H9 (cell line): Measurements from ENCODE around the gene PNPLA2. TPM values are rescaled to one million over a fixed set of nuclear protein-coding genes. Genes with fewer than 3 reads are reported as not detected.

Experiments used
- DNase-seq: peaks from one replicate; pipeline ENCODE4 v3.0.0-alpha.2; 2017
- H2AFZ ChIP-seq: one replicate; pipeline ENCODE4 v1.6.1; 2013; ENCODE audit warnings: mild to moderate bottlenecking, low read length, control low read depth, moderate library complexity
- H2AK5ac ChIP-seq: 2 replicates; pipeline ENCODE4 v1.6.1; 2013; ENCODE audit warnings: low read length, control low read depth, mixed read lengths; ENCODE audit not compliant: insufficient read length
- H2BK120ac ChIP-seq: one replicate; pipeline ENCODE4 v1.6.1; 2013; ENCODE audit warnings: low read depth, mild to moderate bottlenecking, low read length, control low read depth, inconsistent platforms; ENCODE audit not compliant: poor library complexity, severe bottlenecking
- H2BK12ac ChIP-seq: 2 replicates; pipeline ENCODE4 v1.6.1; 2013; ENCODE audit warnings: low read length, control low read depth, mixed read lengths, low read depth; ENCODE audit not compliant: insufficient read length
- H2BK15ac ChIP-seq: 2 replicates; pipeline ENCODE4 v1.6.1; 2013; ENCODE audit warnings: low read depth, low read length, control low read depth
- H2BK20ac ChIP-seq: one replicate; pipeline ENCODE4 v1.6.1; 2013; ENCODE audit warnings: low read depth, mild to moderate bottlenecking, low read length, control low read depth, inconsistent platforms; ENCODE audit not compliant: poor library complexity, severe bottlenecking
- H2BK5ac ChIP-seq: 2 replicates; pipeline ENCODE4 v1.6.1; 2013; ENCODE audit warnings: low read length, control low read depth, mixed read lengths; ENCODE audit not compliant: insufficient read length
- H3K14ac ChIP-seq: 2 replicates; pipeline ENCODE4 v1.6.1; 2013; ENCODE audit warnings: low read length, control low read depth; ENCODE audit not compliant: insufficient read depth
- H3K18ac ChIP-seq: 2 replicates; pipeline ENCODE4 v1.6.1; 2013; ENCODE audit warnings: low read depth, mild to moderate bottlenecking, mixed read lengths, low read length, control low read depth; ENCODE audit not compliant: insufficient read length
- H3K23ac ChIP-seq: 2 replicates; pipeline ENCODE4 v1.6.1; 2013; ENCODE audit warnings: low read length, control low read depth, mixed read lengths, low read depth; ENCODE audit not compliant: insufficient read length
- H3K23me2 ChIP-seq: 2 replicates; pipeline ENCODE4 v1.6.1; 2013; ENCODE audit warnings: low read depth, mild to moderate bottlenecking, mixed read lengths, low read length, control low read depth; ENCODE audit not compliant: insufficient read length, poor library complexity, severe bottlenecking
- H3K27ac ChIP-seq: 2 replicates; pipeline ENCODE4 v1.5.1; 2013; ENCODE audit warnings: low read length, control low read depth, mixed read lengths, low read depth; ENCODE audit not compliant: insufficient read length
- H3K27me3 ChIP-seq: 2 replicates; pipeline ENCODE4 v1.6.1; 2013; ENCODE audit warnings: low read length, control low read depth, inconsistent platforms; ENCODE audit not compliant: insufficient read depth
- H3K4ac ChIP-seq: 2 replicates; pipeline ENCODE4 v1.6.1; 2013; ENCODE audit warnings: low read depth, mild to moderate bottlenecking, control low read depth, inconsistent platforms, low read length, moderate library complexity
- H3K4me1 ChIP-seq: 2 replicates; pipeline ENCODE4 v1.6.1; 2013; ENCODE audit warnings: low read length, control low read depth, inconsistent platforms; ENCODE audit not compliant: insufficient read depth
- H3K4me2 ChIP-seq: 2 replicates; pipeline ENCODE4 v1.6.1; 2013; ENCODE audit warnings: low read length, control low read depth, mixed read lengths; ENCODE audit not compliant: insufficient read length, insufficient read depth
- H3K56ac ChIP-seq: 2 replicates; pipeline ENCODE4 v1.6.1; 2013; ENCODE audit warnings: low read depth, mild to moderate bottlenecking, mixed read lengths, low read length, control low read depth; ENCODE audit not compliant: insufficient read length
- H3K79me1 ChIP-seq: 2 replicates; pipeline ENCODE4 v1.6.1; 2013; ENCODE audit warnings: low read depth, mild to moderate bottlenecking, moderate library complexity, low read length, control low read depth, inconsistent platforms; ENCODE audit not compliant: insufficient read depth, poor library complexity, severe bottlenecking
- H3K79me2 ChIP-seq: 2 replicates; pipeline ENCODE4 v1.6.1; 2013; ENCODE audit warnings: low read length, control low read depth, inconsistent platforms; ENCODE audit not compliant: insufficient read depth
- H3K9ac ChIP-seq: 2 replicates; pipeline ENCODE4 v1.6.1; 2013; ENCODE audit warnings: low read length, control low read depth, mixed read lengths; ENCODE audit not compliant: insufficient read length; ENCODE audit errors: extremely low read depth
- H3K9me3 ChIP-seq: one replicate; pipeline ENCODE4 v1.6.1; 2013; ENCODE audit warnings: low read depth, low read length, inconsistent platforms; ENCODE audit not compliant: control insufficient read depth
- H3T11ph ChIP-seq: one replicate; pipeline ENCODE4 v1.6.1; 2013; ENCODE audit warnings: mild to moderate bottlenecking, low read length, control low read depth, inconsistent platforms
- H4K20me1 ChIP-seq: one replicate; pipeline ENCODE4 v1.6.1; 2013; ENCODE audit not compliant: control insufficient read depth, insufficient read length, insufficient read depth
- H4K5ac ChIP-seq: 2 replicates; pipeline ENCODE4 v1.6.1; 2013; ENCODE audit warnings: low read depth, mild to moderate bottlenecking, mixed read lengths, low read length, control low read depth; ENCODE audit not compliant: insufficient read length
- H4K8ac ChIP-seq: replicated peaks from 2 replicates; pipeline ENCODE4 v1.6.1; 2013; ENCODE audit warnings: low read length, control low read depth, mixed read lengths, low read depth; ENCODE audit not compliant: insufficient read length
- H4K91ac ChIP-seq: 2 replicates; pipeline ENCODE4 v1.6.1; 2013; ENCODE audit warnings: low read depth, mild to moderate bottlenecking, moderate library complexity, mixed read lengths, low read length, control low read depth; ENCODE audit not compliant: insufficient read length
- H3K27ac Mint-ChIP-seq, 3 experiments: 2 replicates in 2 of 3; 3 replicates in 1 of 3; pipeline ENCODE4 v1.8.0; 2020 to 2021; ENCODE audit warnings: mixed read lengths in 3 of 3, mild to moderate bottlenecking in 1 of 3, moderate library complexity in 1 of 3
- H3K27me3 Mint-ChIP-seq: 2 replicates; pipeline ENCODE4 v1.8.0; 2021; ENCODE audit warnings: low read depth, mild to moderate bottlenecking, moderate library complexity, mixed read lengths
- H3K36me3 Mint-ChIP-seq, 3 experiments: 2 replicates in 2 of 3; 3 replicates in 1 of 3; pipeline ENCODE4 v1.8.0; 2020 to 2021; ENCODE audit warnings: low read depth in 3 of 3, mixed read lengths in 3 of 3; ENCODE audit not compliant: insufficient read depth in 1 of 3
- H3K4me1 Mint-ChIP-seq, 2 experiments: 2 replicates each; pipeline ENCODE4 v1.8.0; 2020; ENCODE audit warnings: mixed read lengths in 2 of 2
- H3K4me3 Mint-ChIP-seq, 2 experiments: 2 replicates in 1 of 2; 3 replicates in 1 of 2; pipeline ENCODE4 v1.8.0; 2020 to 2021; ENCODE audit warnings: mild to moderate bottlenecking in 2 of 2, mixed read lengths in 2 of 2, moderate library complexity in 1 of 2
- H3K9me3 Mint-ChIP-seq, 2 experiments: 2 replicates in 1 of 2; 3 replicates in 1 of 2; pipeline ENCODE4 v1.8.0; 2020; ENCODE audit warnings: mild to moderate bottlenecking in 2 of 2, mixed read lengths in 2 of 2, moderate library complexity in 1 of 2
- CTCF ChIP-seq: fragments of 200-600 bp; sonication (generic); conservative IDR thresholded peaks from 3 replicates; pipeline ENCODE4 v1.8.0; 2021; ENCODE audit warnings: antibody characterized with exemption, mild to moderate bottlenecking
- WGBS: extraction: QIAGEN DNeasy Blood & Tissue Kit; methylation state at CpG from one replicate; pipeline ENCODE4 v1.1.7; 2013; ENCODE audit warnings: missing lambda C conversion rate, low lambda C conversion rate, mixed read lengths; ENCODE audit not compliant: insufficient read length; ENCODE audit errors: extremely low coverage; 5-methylcytosine and 5-hydroxymethylcytosine counted together
- total RNA-seq: library from RNA; stranded (reverse); gene quantifications from 2 replicates; pipeline ENCODE4 v1.2.1, GENCODE V29; 2021

PNPLA2 gene
- total RNA-seq, 1 experiment from 2014 or later: 67.3 TPM

GRCh38 chr11:838441-839279 lies 19.9 kb downstream of the PNPLA2 start:
- H2AFZ ChIP-seq: no peak overlapping the region
- no peak overlapping the region for H2BK12ac ChIP-seq
- no peak overlapping the region for H3K56ac ChIP-seq
- no peak overlapping the region for H4K91ac ChIP-seq
- H2BK5ac ChIP-seq: no peak overlapping the region
- H4K8ac ChIP-seq: no peak overlapping the region
- Mint-ChIP-seq H3K4me1 (peaks cover 16 to 29% of the 10 kb centered on the region in 2 experiments), H3K27me3 (no peaks in the 10 kb centered on the region), H3K9me3 (no peaks in the 10 kb centered on the region), H3K27ac (peak overlapping the region in 2 of 3 experiments; percentile 53 to 70; a peak in 2 of 7 replicates), H3K36me3 (peaks cover 10 to 52% (median 46%) of the 10 kb centered on the region in 3 experiments; a peak in 6 of 7 replicates), H3K4me3 (peak overlapping the region in 1 of 2 experiments; percentile 24; a peak in 2 of 5 replicates)
- H2AK5ac ChIP-seq: no peak overlapping the region
- H3K9me3 ChIP-seq: no peaks in the 10 kb centered on the region
- no peak overlapping the region for H3T11ph ChIP-seq
- H3K23ac ChIP-seq: no peak overlapping the region
- no peak overlapping the region for H4K5ac ChIP-seq
- H3K4me1 ChIP-seq: no peaks in the 10 kb centered on the region
- H3K9ac ChIP-seq: no peak overlapping the region
- H3K27ac ChIP-seq: no peak overlapping the region
- H3K79me1 ChIP-seq: peaks cover 2% of the 10 kb centered on the region
- no peak overlapping the region for H3K18ac ChIP-seq
- H3K23me2 ChIP-seq: peaks cover 6% of the 10 kb centered on the region
- no peaks in the 10 kb centered on the region for H3K27me3 ChIP-seq
- H3K4ac ChIP-seq: no peak overlapping the region
- no peaks in the 10 kb centered on the region for H4K20me1 ChIP-seq
- WGBS: no CpG with 5 or more reads among the region's 17 CpGs
- H3K4me2 ChIP-seq: no peak overlapping the region
- H3K79me2 ChIP-seq: no peaks in the 10 kb centered on the region; the same call in 1 of the 2 replicates
- no peak overlapping the region for H2BK15ac ChIP-seq
- no peak overlapping the region for H2BK120ac ChIP-seq
- peak; percentile 56 for TF ChIP-seq CTCF
- peak; percentile 72 for DNase-seq
- H2BK20ac ChIP-seq: no peak overlapping the region
- H3K14ac ChIP-seq: no peak overlapping the region
